ENCODE data around the gene ARHGEF1. TPM values are rescaled to one million over a fixed set of nuclear protein-coding genes. Genes with fewer than 3 reads are reported as not detected.

The ARHGEF1 gene
- total and polyA plus RNA-seq, 7 donors: 15.8 to 28.0 (median 20.7) TPM

DNA sequence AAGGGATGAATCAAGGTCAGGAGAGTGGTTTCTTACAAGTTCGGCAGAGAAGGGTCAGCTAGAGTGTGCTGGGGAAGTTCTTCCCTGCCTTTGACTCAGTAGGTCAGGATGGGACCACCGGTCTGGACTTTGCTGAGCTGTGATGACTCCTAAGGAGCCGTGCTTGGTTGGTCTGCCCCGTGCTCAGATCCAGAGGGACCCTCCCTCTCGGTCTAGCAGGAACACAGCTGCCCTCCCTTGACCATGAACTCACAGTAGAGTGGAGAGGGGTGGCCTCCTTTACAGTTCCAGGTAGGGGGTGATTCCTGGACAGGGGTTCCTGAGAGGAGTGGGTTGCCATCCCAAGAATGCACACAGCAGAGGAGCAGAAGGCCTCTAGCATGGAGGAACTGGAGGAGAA, 18.6 kb upstream of the ARHGEF1 start:
- Histone ChIP-seq H3K4me1 (peaks cover 22% of the 10 kb centered on the region), H3K27me3 (ENCODE audit: insufficient read depth in 3 of 3, low read length in 2 of 3) (no peaks in the 10 kb centered on the region), H3K9me3 (no peaks in the 10 kb centered on the region), H3K36me3 (ENCODE audit: insufficient read depth in 1 of 2, low read depth in 1 of 2) (peaks cover 10 to 87% of the 10 kb centered on the region in 2 donors), H3K4me3 (no peak overlapping the region), H3K27ac (no peak overlapping the region)
- ATAC-seq: no peak
- intact Hi-C loops (cut with DNase I): loop anchor here (5.0 kb wide), 1 partner anchor 93 kb away; the partner anchor contains the start of gene RABAC1 (in 2 of the 2)
- 86 to 91% (median 91%) methylated on average over 5 of the region's 5 CpGs for WGBS, 3 donors
- DNase-seq: peak in 1 of 2 donors; percentile 8
- TF ChIP-seq, protein P1, sequence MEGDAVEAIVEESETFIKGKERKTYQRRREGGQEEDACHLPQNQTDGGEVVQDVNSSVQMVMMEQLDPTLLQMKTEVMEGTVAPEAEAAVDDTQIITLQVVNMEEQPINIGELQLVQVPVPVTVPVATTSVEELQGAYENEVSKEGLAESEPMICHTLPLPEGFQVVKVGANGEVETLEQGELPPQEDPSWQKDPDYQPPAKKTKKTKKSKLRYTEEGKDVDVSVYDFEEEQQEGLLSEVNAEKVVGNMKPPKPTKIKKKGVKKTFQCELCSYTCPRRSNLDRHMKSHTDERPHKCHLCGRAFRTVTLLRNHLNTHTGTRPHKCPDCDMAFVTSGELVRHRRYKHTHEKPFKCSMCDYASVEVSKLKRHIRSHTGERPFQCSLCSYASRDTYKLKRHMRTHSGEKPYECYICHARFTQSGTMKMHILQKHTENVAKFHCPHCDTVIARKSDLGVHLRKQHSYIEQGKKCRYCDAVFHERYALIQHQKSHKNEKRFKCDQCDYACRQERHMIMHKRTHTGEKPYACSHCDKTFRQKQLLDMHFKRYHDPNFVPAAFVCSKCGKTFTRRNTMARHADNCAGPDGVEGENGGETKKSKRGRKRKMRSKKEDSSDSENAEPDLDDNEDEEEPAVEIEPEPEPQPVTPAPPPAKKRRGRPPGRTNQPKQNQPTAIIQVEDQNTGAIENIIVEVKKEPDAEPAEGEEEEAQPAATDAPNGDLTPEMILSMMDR (IDR thresholded peaks at IDR 0.05): no peak

GRCh38 chr19:41866284-41866683, 16.7 kb upstream of the ARHGEF1 start:
- 90 to 94% (median 93%) methylated on average over 3 of the region's 3 CpGs for WGBS, 3 donors
- DNase-seq (peak in 1 of 2 donors; percentile 15), ATAC-seq (peak in 1 of 4 donors; percentile 36)
- Histone ChIP-seq H3K36me3 (ENCODE audit: insufficient read depth in 1 of 2, low read depth in 1 of 2) (peaks cover 20 to 99% of the 10 kb centered on the region in 2 donors), H3K4me1 (peaks cover 18% of the 10 kb centered on the region), H3K27ac (no peak overlapping the region), H3K4me3 (no peak overlapping the region), H3K27me3 (ENCODE audit: insufficient read depth in 3 of 3, low read length in 2 of 3) (no peaks in the 10 kb centered on the region), H3K9me3 (no peaks in the 10 kb centered on the region)
- intact Hi-C loops (cut with DNase I): no loop called here
- TF ChIP-seq, protein P1 (IDR thresholded peaks at IDR 0.05): no peak

DNA sequence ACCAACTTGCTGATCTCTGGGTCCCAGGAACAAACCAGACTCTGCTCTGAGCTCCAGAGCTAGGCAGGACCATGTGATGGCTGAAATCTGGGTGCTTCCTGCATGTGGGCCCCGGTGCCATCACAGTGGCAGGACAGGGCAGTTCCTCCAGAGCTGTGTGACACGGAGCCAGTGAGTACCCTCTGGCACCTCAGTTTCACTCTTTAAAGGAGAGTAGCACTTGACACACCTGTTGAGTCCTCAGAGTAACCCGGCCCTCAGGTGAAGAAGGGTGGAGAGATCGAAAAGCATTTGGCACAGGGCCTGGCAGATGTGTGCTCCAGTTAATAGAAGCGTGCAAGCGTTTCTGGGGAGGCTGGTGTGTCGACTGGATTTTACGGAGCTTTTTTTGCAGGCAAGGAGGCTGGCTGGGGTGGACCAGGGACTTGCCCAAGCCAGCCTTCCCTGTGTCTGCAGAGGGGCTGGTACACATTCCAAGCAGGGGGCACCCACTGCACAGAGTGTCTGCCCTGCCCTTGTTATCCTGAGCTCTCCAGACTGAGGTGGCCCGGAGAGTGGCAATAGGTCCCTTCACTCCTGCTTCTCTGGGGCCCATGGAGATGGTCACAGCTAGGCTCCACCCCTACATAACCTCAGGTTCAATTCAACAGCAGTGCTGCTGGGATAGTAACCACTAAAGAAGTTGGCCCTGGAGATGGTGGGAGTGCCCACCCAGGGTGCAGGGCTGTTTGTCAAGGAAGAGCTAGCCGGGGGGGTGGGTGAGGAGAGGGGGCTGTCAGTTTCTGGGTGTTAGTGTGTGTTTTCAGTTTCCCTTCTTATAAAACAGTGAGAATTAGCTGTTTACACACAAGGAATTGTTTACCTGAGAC, 14.6 kb upstream of the ARHGEF1 start:
- intact Hi-C loops (cut with DNase I): no loop called here
- TF ChIP-seq, protein P1 (IDR thresholded peaks at IDR 0.05): no peak
- no peak overlapping the region for H3K4me3 ChIP-seq
- no peaks in the 10 kb centered on the region for H3K27me3 ChIP-seq (ENCODE audit: insufficient read depth in 3 of 3, low read length in 2 of 3)
- H3K4me1 ChIP-seq: peaks cover 3% of the 10 kb centered on the region
- H3K27ac ChIP-seq: no peak overlapping the region
- WGBS, 3 donors: 71 to 81% (median 75%) methylated on average over 10 of the region's 10 CpGs
- H3K9me3 ChIP-seq: no peaks in the 10 kb centered on the region
- ATAC-seq (no peak), DNase-seq (peak in 1 of 2 donors; percentile 19)
- peaks cover 18 to 86% of the 10 kb centered on the region in 2 donors for H3K36me3 ChIP-seq (ENCODE audit: insufficient read depth in 1 of 2, low read depth in 1 of 2)

DNA sequence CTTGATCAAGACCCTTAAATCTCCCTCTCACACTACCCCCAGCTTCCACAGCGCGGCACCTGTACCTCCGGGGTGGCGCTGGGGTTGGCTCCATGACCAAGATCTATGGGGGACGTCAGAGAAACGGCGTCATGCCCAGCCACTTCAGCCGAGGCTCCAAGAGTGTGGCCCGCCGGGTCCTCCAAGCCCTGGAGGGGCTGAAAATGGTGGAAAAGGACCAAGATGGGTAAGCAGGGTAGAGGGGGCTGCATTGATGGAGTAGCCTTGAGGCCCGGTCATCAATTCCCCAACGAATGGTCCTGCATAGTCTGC, 14.0 kb upstream of the ARHGEF1 start:
- intact Hi-C loops (cut with DNase I): no loop called here
- H3K27me3 ChIP-seq (ENCODE audit: insufficient read depth in 3 of 3, low read length in 2 of 3): no peaks in the 10 kb centered on the region
- H3K4me3 ChIP-seq: no peak overlapping the region
- TF ChIP-seq, protein P1 (IDR thresholded peaks at IDR 0.05): no peak
- no peak overlapping the region for H3K27ac ChIP-seq
- H3K4me1 ChIP-seq: peaks cover 3% of the 10 kb centered on the region
- no peaks in the 10 kb centered on the region for H3K9me3 ChIP-seq
- H3K36me3 ChIP-seq (ENCODE audit: insufficient read depth in 1 of 2, low read depth in 1 of 2): peaks cover 16 to 80% of the 10 kb centered on the region in 2 donors
- WGBS, 3 donors: 81 to 90% (median 86%) methylated on average over 12 of the region's 12 CpGs
- ATAC-seq: no peak
- peak in 1 of 2 donors; percentile 37 for DNase-seq
